ENCODE results near the gene PPT1. TPM values are rescaled to one million over a fixed set of nuclear protein-coding genes. Genes with fewer than 3 reads are reported as not detected.

PPT1 gene
- total and polyA plus RNA-seq, 2 of the 13 experiments (the other 11 are each of a cell fraction or from before 2014, with no cell fraction given), result 129 TPM

DNA sequence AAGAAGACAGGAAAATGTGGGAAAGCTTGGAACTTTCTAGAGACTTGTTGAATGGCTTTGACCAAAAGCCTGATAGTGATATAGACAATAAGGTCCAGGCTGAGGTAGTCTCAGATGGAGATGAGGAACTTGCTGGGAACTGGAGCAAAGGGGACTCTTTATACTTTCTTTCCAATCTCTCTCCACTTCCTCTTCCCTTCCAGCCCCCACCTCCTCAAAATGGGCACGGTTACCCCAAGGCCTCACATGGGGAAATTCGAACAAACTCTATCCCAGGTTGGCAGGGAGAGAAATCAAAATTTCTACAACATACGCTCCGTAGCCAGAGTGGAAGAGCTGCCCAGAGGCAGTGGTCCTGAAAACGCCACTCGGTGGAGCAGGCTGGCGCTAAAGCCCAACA is 15.2 kb downstream of the PPT1 start (continued):
- TF ChIP-seq ZNF766 (CRISPR knock-in tag; IDR thresholded peaks at IDR 0.05; ENCODE audit: borderline replicate concordance) (no peak), ZNF343 (CRISPR knock-in tag; IDR thresholded peaks at IDR 0.05) (no peak), PHF5A (CRISPR knock-in tag; IDR thresholded peaks at IDR 0.05; ENCODE audit: low read depth, unreplicated experiment) (no peak), SP140L (CRISPR knock-in tag; IDR thresholded peaks at IDR 0.05; ENCODE audit: borderline replicate concordance) (no peak), NFYB (CRISPR knock-in tag; IDR thresholded peaks at IDR 0.05) (no peak), KLF6 (CRISPR knock-in tag; IDR thresholded peaks at IDR 0.05) (no peak), KLF9 (CRISPR knock-in tag; IDR thresholded peaks at IDR 0.05; ENCODE audit: low read depth) (no peak), HNF4A (CRISPR knock-in tag; IDR thresholded peaks at IDR 0.05) (no peak)
- TF ChIP-seq, protein P1, sequence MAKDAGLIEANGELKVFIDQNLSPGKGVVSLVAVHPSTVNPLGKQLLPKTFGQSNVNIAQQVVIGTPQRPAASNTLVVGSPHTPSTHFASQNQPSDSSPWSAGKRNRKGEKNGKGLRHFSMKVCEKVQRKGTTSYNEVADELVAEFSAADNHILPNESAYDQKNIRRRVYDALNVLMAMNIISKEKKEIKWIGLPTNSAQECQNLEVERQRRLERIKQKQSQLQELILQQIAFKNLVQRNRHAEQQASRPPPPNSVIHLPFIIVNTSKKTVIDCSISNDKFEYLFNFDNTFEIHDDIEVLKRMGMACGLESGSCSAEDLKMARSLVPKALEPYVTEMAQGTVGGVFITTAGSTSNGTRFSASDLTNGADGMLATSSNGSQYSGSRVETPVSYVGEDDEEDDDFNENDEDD (CRISPR knock-in tag; IDR thresholded peaks at IDR 0.05; ENCODE audit: borderline replicate concordance), result no peak
- TF ChIP-seq, protein P2, sequence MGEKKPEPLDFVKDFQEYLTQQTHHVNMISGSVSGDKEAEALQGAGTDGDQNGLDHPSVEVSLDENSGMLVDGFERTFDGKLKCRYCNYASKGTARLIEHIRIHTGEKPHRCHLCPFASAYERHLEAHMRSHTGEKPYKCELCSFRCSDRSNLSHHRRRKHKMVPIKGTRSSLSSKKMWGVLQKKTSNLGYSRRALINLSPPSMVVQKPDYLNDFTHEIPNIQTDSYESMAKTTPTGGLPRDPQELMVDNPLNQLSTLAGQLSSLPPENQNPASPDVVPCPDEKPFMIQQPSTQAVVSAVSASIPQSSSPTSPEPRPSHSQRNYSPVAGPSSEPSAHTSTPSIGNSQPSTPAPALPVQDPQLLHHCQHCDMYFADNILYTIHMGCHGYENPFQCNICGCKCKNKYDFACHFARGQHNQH (CRISPR knock-in tag; IDR thresholded peaks at IDR 0.05), result no peak

DNA sequence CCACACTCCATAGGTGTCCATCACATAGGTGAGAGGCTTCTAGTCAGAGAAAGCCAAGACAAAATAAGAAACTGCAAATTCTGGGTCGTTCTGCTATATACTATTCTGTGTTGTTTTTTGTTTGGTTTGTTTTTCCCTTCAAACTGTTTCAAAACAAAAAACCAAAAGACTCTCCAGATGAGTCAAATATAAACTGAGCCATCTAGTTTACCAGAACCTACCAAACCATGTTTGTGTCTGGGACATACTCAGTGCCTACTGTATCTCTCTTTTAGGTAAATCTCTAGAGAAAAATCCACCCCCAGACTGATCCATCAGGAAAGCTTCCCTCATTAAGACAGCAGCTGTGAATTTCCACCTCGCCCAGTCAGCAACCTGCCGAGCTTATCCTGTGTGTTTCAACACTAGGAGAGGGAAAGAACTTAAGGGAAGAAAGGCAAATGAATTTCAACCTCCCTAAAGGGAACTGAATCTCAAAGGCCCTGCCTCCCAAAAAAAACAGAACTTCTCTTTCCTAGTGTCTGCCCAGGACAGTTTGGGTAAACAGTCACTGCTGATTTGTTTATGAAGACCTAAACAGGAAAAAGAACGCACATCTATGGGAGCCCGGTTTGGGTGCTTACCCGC is 17.2 kb downstream of the PPT1 start:
- no peaks in the 10 kb centered on the region for H4K20me1 ChIP-seq (ENCODE audit: insufficient read depth, low read length)
- in situ Hi-C loops (cut with HindIII; ENCODE audit: extremely low pct_ligation_motif_present, low pct_unique_long_range_greater_than_20kb), result no loop called here
- H2AFZ ChIP-seq (ENCODE audit: low read length), result no peak overlapping the region
- no peaks in the 10 kb centered on the region for H3K79me2 ChIP-seq (ENCODE audit: insufficient read depth, low read length)
- TF ChIP-seq, protein P3, sequence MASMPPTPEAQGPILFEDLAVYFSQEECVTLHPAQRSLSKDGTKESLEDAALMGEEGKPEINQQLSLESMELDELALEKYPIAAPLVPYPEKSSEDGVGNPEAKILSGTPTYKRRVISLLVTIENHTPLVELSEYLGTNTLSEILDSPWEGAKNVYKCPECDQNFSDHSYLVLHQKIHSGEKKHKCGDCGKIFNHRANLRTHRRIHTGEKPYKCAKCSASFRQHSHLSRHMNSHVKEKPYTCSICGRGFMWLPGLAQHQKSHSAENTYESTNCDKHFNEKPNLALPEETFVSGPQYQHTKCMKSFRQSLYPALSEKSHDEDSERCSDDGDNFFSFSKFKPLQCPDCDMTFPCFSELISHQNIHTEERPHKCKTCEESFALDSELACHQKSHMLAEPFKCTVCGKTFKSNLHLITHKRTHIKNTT (CRISPR knock-in tag; IDR thresholded peaks at IDR 0.05), result no peak
- TF ChIP-seq, protein P4, sequence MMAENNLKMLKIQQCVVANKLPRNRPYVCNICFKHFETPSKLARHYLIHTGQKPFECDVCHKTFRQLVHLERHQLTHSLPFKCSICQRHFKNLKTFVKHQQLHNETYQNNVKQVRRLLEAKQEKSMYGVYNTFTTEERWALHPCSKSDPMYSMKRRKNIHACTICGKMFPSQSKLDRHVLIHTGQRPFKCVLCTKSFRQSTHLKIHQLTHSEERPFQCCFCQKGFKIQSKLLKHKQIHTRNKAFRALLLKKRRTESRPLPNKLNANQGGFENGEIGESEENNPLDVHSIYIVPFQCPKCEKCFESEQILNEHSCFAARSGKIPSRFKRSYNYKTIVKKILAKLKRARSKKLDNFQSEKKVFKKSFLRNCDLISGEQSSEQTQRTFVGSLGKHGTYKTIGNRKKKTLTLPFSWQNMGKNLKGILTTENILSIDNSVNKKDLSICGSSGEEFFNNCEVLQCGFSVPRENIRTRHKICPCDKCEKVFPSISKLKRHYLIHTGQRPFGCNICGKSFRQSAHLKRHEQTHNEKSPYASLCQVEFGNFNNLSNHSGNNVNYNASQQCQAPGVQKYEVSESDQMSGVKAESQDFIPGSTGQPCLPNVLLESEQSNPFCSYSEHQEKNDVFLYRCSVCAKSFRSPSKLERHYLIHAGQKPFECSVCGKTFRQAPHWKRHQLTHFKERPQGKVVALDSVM (CRISPR knock-in tag; IDR thresholded peaks at IDR 0.05), result no peak
- BruUV-seq (replicated peaks), result no TSS peak
- ChIA-PET POLR2A (no interaction called here), CTCF (ENCODE audit: low intra/inter-chr PET ratio, low total read pairs) (no interaction called here)
- H3K4me2 ChIP-seq (ENCODE audit: low read depth, low read length), result no peak overlapping the region
- H3K27me3 ChIP-seq (ENCODE audit: control insufficient read depth in 1 of 2, insufficient read depth in 2 of 2, low read length in 2 of 2), result no peaks in the 10 kb centered on the region
- no peak overlapping the region for H3K9ac ChIP-seq (ENCODE audit: insufficient read depth, low read depth, low read length)
- no peak overlapping the region for H3K4me3 ChIP-seq (replicated peaks in 1 of 3; ENCODE audit: insufficient read depth in 1 of 3, low read depth in 2 of 3, low read length in 3 of 3)
- H3K9me3 ChIP-seq (ENCODE audit: low read length), result no peaks in the 10 kb centered on the region
- FAIRE-seq, result no peak
- H3K4me1 ChIP-seq (ENCODE audit: insufficient read depth, low read length), result no peaks in the 10 kb centered on the region
- DNase-seq (ENCODE audit: low spot score), result no peak
- H3K36me3 ChIP-seq (replicated peaks in 1 of 2; ENCODE audit: control insufficient read depth in 1 of 2, insufficient read depth in 2 of 2, low read length in 2 of 2), result peaks cover 12 to 59% of the 10 kb centered on the region in 2 experiments
- 97% methylated on average over 6 of the region's 6 CpGs for WGBS (ENCODE audit: low lambda C conversion rate)
- ATAC-seq, result no peak
- H3K27ac ChIP-seq (ENCODE audit: extremely low read length, insufficient read depth, low read length), result no peak overlapping the region
- intact Hi-C loops (cut with micrococcal nuclease; ENCODE audit: unreplicated experiment), result no loop called here
